GM12878 (cell line): ENCODE measurements around the gene KCNS3. TPM values are rescaled to one million over a fixed set of nuclear protein-coding genes. Genes with fewer than 3 reads are reported as not detected.

ENCODE experiments used
- ATAC-seq: fragments of 200-7000 bp; cut with Tn5 transposase; 3 replicates; pipeline ENCODE4 v1.9.1; 2020; ENCODE audit warnings: mild to moderate bottlenecking, moderate library complexity
- BruUV-seq: library from RNA; stranded (reverse); fragments of 400-500 nt; replicated peaks from 2 replicates; lab custom pipeline; 2021; lab: Mats Ljungman, UMichigan
- CTCF ChIA-PET: fragments of 300-600 bp; sonication (Branson Sonifier 250); formaldehyde crosslinking; extraction: SDS; loops from one replicate; lab custom pipeline; 2021; ENCODE audit warnings: inconsistent platforms; lab: Yijun Ruan, JAX
- POLR2A ChIA-PET: fragments of 350-600 bp; formaldehyde crosslinking; extraction: SDS; loops from one replicate; lab custom pipeline; 2021; ENCODE audit warnings: inconsistent platforms; lab: Charles Lee
- RAD21 ChIA-PET: fragments of 300-600 bp; sonication (Branson Sonifier 250); formaldehyde crosslinking; loops from one replicate; lab custom pipeline; 2023; ENCODE audit warnings: antibody characterized with exemption; ENCODE audit not compliant: unreplicated experiment; lab: Charles Lee
- SMC1A ChIA-PET: fragments of 300-600 bp; sonication (Branson Sonifier 250); formaldehyde crosslinking; loops from one replicate; lab custom pipeline; 2023; ENCODE audit not compliant: unreplicated experiment, uncharacterized antibody; lab: Charles Lee
- DNase-seq: peaks from one replicate; pipeline ENCODE4 v3.0.0-alpha.2; 2011; ENCODE audit warnings: low read depth, low spot score
- FAIRE-seq: peaks from 3 replicates; lab custom pipeline; 2011; peaks lifted over from hg19 to GRCh38; lab: Jason Lieb, UNC
- H2AFZ ChIP-seq: 2 replicates; pipeline ENCODE4 v1.6.0; 2011; ENCODE audit warnings: low read depth, low read length, control low read depth; ENCODE audit not compliant: control insufficient read depth
- H3K27ac ChIP-seq: 2 replicates; pipeline ENCODE4 v1.5.1; 2011; ENCODE audit warnings: control low read depth; ENCODE audit not compliant: control insufficient read depth, insufficient read depth
- H3K27me3 ChIP-seq, 2 experiments: replicated peaks in 1 of 2; 2 replicates each; pipeline versions ENCODE4 v1.6.0 to v1.6.1; 2011; ENCODE audit warnings: low read length in 1 of 2; ENCODE audit not compliant: control insufficient read depth in 2 of 2, insufficient read depth in 2 of 2
- H3K36me3 ChIP-seq, 2 experiments: 2 replicates each; pipeline ENCODE4 v1.5.1; 2011; ENCODE audit warnings: low read length in 1 of 2; ENCODE audit not compliant: control insufficient read depth in 2 of 2, insufficient read depth in 2 of 2
- H3K4me1 ChIP-seq: 2 replicates; pipeline ENCODE4 v1.6.1; 2011; ENCODE audit warnings: mild to moderate bottlenecking, low read length, moderate library complexity, mixed read lengths; ENCODE audit not compliant: control insufficient read depth, insufficient read depth
- H3K4me2 ChIP-seq: 2 replicates; pipeline ENCODE4 v1.6.0; 2011; ENCODE audit warnings: control low read depth; ENCODE audit not compliant: control insufficient read depth, insufficient read depth
- H3K4me3 ChIP-seq: fragments of 200-600 bp; sonication (generic); 2 replicates; pipeline ENCODE4 v1.5.1; 2016
- H3K79me2 ChIP-seq: 2 replicates; pipeline ENCODE4 v1.6.0; 2011; ENCODE audit warnings: low read length; ENCODE audit not compliant: control insufficient read depth, insufficient read depth
- H3K9ac ChIP-seq: 2 replicates; pipeline ENCODE4 v1.8.0; 2011; ENCODE audit warnings: low read length, control low read depth, mixed read lengths; ENCODE audit not compliant: control insufficient read depth, insufficient read depth
- H3K9me3 ChIP-seq: replicated peaks from 3 replicates; pipeline ENCODE4 v1.5.1; 2011; ENCODE audit warnings: mild to moderate bottlenecking, low read length; ENCODE audit not compliant: control insufficient read depth, insufficient read depth
- H4K20me1 ChIP-seq: 2 replicates; pipeline ENCODE4 v1.6.0; 2011; ENCODE audit not compliant: control insufficient read depth, insufficient read depth
- CHD2 ChIP-seq: IDR thresholded peaks from 2 replicates; pipeline ENCODE4 v1.6.1; 2011; ENCODE audit warnings: low read depth, low read length, improper control_type of control experiment, borderline replicate concordance
- EGR1 ChIP-seq, 2 experiments: IDR thresholded peaks; 1 replicate in 1 of 2; 2 replicates in 1 of 2; pipeline ENCODE4 v1.6.1; 2011 to 2012; ENCODE audit warnings: low read depth in 2 of 2, low read length in 2 of 2, borderline replicate concordance in 1 of 2, mild to moderate bottlenecking in 1 of 2, moderate library complexity in 1 of 2
- IKZF1 ChIP-seq: fragments of 450-650 bp; conservative IDR thresholded peaks from 2 replicates; pipeline ENCODE4 v1.6.1; 2017; ENCODE audit warnings: antibody characterized with exemption, mild to moderate bottlenecking
- IKZF2 ChIP-seq, 2 experiments: fragments of 450-650 bp; IDR thresholded peaks; 2 replicates each; pipeline ENCODE4 v1.6.1; 2017; ENCODE audit warnings: mild to moderate bottlenecking in 2 of 2, moderate library complexity in 2 of 2
- IRF4 ChIP-seq: IDR thresholded peaks from 2 replicates; pipeline ENCODE4 v1.6.1; 2011; ENCODE audit warnings: low read depth, low read length
- LARP7 ChIP-seq: fragments of 450-650 bp; IDR thresholded peaks from 2 replicates; pipeline ENCODE4 v1.6.1; 2017; ENCODE audit warnings: mild to moderate bottlenecking
- MEF2A ChIP-seq: IDR thresholded peaks from 2 replicates; pipeline ENCODE4 v1.6.1; 2011; ENCODE audit warnings: low read depth, mild to moderate bottlenecking, low read length, moderate library complexity; ENCODE audit not compliant: insufficient read depth
- MYC ChIP-seq: IDR thresholded peaks from 2 replicates; pipeline ENCODE4 v1.6.1; 2011; ENCODE audit warnings: mild to moderate bottlenecking, low read length, moderate library complexity, inconsistent platforms; ENCODE audit not compliant: insufficient read depth, insufficient replicate concordance, insufficient read length, severe bottlenecking
- NR2C1 ChIP-seq: fragments of 450-650 bp; IDR thresholded peaks from 2 replicates; pipeline ENCODE4 v1.6.1; 2017; ENCODE audit warnings: antibody characterized with exemption, mild to moderate bottlenecking, moderate library complexity
- RCOR1 ChIP-seq: conservative IDR thresholded peaks from 2 replicates; pipeline ENCODE4 v1.6.1; 2012; ENCODE audit warnings: low read depth, low read length, improper control_type of control experiment
- SREBF2 ChIP-seq: IDR thresholded peaks from 2 replicates; pipeline ENCODE4 v1.6.1; 2012; ENCODE audit warnings: mild to moderate bottlenecking, low read length
- STAT3 ChIP-seq: IDR thresholded peaks from 2 replicates; pipeline ENCODE4 v1.6.1; 2011; ENCODE audit warnings: low read depth, low read length, improper control_type of control experiment
- WGBS: methylation state at CpG from one replicate; pipeline ENCODE4 v1.1.6; 2016; ENCODE audit warnings: low lambda C conversion rate; ENCODE audit not compliant: insufficient replicate concordance, insufficient coverage; ENCODE audit errors: missing lambda C conversion rate; 5-methylcytosine and 5-hydroxymethylcytosine counted together
- in situ Hi-C: fragments of 300-500 bp; cut with MboI; formaldehyde crosslinking; loops from 9 replicates; pipeline ENCODE4 v1.14.3; 2018; ENCODE audit warnings: mixed read lengths
- intact Hi-C: fragments of 100-400 bp; cut with micrococcal nuclease; formaldehyde crosslinking; loops from one replicate; pipeline ENCODE4 v1.14.2; 2022; ENCODE audit not compliant: unreplicated experiment
- polyA plus RNA-seq, 11 experiments: library from polyadenylated mRNA; depleted of rRNA in 4 of 11; unstranded in 6 of 11; stranded (reverse) in 5 of 11; fragments of >200 nt; fragmentation: Nextera tagmentation in 4 of 11; fragmentation: Illumina TruSeq in 1 of 11; extraction: Ambion mirVana in 4 of 11; extraction: Trizol in 1 of 11; gene quantifications; 1 replicate in 1 of 11; 2 replicates in 10 of 11; pipeline versions ENCODE4 v1.2.1 to v1.2.3, GENCODE V29; 2011 to 2016; ENCODE audit warnings: inconsistent platforms in 2 of 11, missing spikeins in 2 of 11, low read depth in 1 of 11
- total RNA-seq, 4 experiments: library from RNA; depleted of rRNA in 3 of 4; stranded (reverse); fragments of >200 nt in 3 of 4; fragmentation: Illumina TruSeq in 1 of 4; extraction: Trizol in 1 of 4; gene quantifications; 2 replicates each; pipeline versions ENCODE4 v1.2.1 to v1.2.3, GENCODE V29; 2013 to 2021

Gene KCNS3
- total and polyA plus RNA-seq, 10 of the 15 experiments (the other 5 are each of a cell fraction or from before 2014, with no cell fraction given): not detected

DNA sequence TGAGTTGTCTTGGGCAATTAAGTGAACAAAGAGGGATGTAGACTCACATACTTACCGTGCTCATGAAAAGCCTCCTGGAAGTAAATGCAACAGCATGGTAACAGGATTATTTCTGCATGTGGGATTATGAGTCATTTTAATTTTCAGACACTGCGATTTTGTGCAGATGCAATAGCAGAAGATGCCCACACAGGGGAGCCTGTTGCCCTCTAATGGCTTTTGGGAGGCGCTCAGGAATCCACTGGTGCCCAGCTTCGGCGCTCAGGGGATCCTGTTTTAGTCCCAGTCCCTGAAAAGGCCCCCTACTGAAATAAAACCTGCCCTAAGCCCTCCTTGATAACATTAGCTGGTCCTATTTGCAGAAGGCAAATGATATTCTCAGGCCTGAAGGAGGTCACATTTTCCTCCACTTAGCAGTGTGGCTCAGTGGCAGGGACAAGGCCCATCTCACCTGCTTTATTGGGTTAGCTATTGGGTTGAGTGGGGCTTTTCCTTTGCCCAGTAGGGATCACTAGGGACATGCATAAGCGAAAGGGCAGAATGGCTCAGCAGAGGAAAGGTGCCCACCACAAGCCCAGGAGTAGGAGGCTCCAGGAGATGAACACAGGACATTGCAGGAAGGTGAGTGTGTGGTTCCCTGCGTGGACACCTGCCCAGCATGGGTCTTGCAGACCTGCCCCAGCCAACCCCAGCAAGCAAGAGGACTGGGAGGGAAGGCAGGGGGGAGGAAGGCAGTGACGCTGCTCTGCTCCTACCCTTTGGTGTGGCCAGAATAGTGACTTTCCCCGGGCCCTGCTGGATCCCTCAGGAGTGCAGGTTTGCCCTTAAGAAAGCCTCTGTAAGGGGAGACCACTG, 26.5 kb upstream of the KCNS3 start (continued):
- TF ChIP-seq EGR1 (IDR thresholded peaks at IDR 0.05; ENCODE audit: borderline replicate concordance in 1 of 2, low read depth in 2 of 2, low read length in 2 of 2) (no peak), NR2C1 (no peak), RCOR1 (no peak), IKZF2 (IDR thresholded peaks at IDR 0.05) (no peak), LARP7 (no peak)

DNA sequence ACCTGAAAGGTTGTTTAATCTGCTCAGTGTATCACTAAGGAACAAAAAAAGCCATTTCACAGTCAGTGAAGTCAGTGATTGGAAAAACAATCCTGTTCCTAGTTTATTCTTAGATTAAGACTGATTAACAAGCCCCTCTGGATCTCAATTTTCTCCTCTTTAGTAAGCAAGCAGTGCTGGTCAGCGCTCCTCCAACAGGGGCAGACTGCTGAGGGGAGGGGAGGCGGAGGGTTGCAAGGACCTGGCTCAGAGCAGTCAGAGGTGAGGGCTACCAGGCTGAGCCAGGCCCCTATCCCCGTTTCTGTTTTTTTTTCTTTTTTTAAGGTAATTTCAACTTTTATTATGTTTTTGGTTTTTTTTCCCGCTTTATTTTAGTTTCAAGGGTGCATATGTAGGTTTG, 24.7 kb upstream of the KCNS3 start:
- Histone ChIP-seq H3K79me2 (no peaks in the 10 kb centered on the region), H3K9ac (no peak overlapping the region), H3K36me3 (no peaks in the 10 kb centered on the region), H3K27ac (no peak overlapping the region), H4K20me1 (no peaks in the 10 kb centered on the region), H2AFZ (no peak overlapping the region), H3K27me3 (no peaks in the 10 kb centered on the region; a peak in 1 of 4 replicates), H3K4me2 (no peak overlapping the region), H3K4me1 (no peaks in the 10 kb centered on the region), H3K9me3 (no peaks in the 10 kb centered on the region; the same call in 2 of the 3 replicates), H3K4me3 (no peak overlapping the region)
- intact Hi-C loops: loop anchor here (10.0 kb wide), 1 partner anchor 261 kb away; no protein-coding TSS in a partner anchor
- in situ Hi-C loops: loop anchor here (5.0 kb wide), 2 partner anchors 299 to 524 kb away; no protein-coding TSS in a partner anchor
- SMC1A ChIA-PET: no interaction called here
- CTCF ChIA-PET: no interaction called here
- RAD21 ChIA-PET: no interaction called here
- FAIRE-seq (no peak), DNase-seq (no peak), ATAC-seq (no peak)
- BruUV-seq: no TSS peak
- WGBS: 34% methylated on average over 4 of the region's 4 CpGs
- TF ChIP-seq STAT3 (no peak), EGR1 (IDR thresholded peaks at IDR 0.05; ENCODE audit: borderline replicate concordance in 1 of 2, low read depth in 2 of 2, low read length in 2 of 2) (no peak), IRF4 (no peak), MEF2A (no peak), MYC (no peak), IKZF1 (no peak), SREBF2 (no peak), CHD2 (no peak)
- POLR2A ChIA-PET: no interaction called here
